ENCODE data around the gene PRSS37. TPM values are rescaled to one million over a fixed set of nuclear protein-coding genes. Genes with fewer than 3 reads are reported as not detected.

The PRSS37 gene
- total RNA-seq, 1 experiment from 2014 or later = not detected

DNA sequence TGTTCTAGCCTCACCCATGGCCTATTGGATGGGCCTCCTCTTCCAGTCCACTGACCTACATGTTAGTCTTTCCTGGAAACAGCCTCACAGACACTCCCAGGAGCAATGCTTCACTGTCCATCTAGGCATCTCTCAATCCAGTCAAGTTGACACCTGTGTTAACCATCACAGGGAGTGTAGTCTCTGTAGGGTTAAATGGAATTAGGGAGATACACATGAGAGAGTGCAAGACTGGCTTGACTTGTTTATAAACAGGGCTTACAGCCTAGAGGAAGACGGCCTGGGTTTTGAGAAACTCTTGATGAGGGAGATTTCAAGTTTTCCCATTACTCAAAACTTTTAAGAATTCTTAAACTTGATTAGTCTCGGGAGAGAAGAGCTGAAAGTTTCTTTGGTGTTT, 18.9 kb upstream of the PRSS37 start:
- CTCF ChIA-PET = no interaction called here
- no peak for TF ChIP-seq ELF1 (IDR thresholded peaks at IDR 0.05; ENCODE audit: borderline replicate concordance, low read depth)
- TF ChIP-seq ZNF274 (IDR thresholded peaks at IDR 0.05; ENCODE audit: low read depth, low read length) = no peak
- TF ChIP-seq CEBPB (IDR thresholded peaks at IDR 0.05; ENCODE audit: low read depth) = no peak
- TF ChIP-seq CBX3 (IDR thresholded peaks at IDR 0.05; ENCODE audit: low read depth) = no peak
- TF ChIP-seq, protein P1, sequence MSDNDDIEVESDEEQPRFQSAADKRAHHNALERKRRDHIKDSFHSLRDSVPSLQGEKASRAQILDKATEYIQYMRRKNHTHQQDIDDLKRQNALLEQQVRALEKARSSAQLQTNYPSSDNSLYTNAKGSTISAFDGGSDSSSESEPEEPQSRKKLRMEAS (IDR thresholded peaks at IDR 0.05) = no peak
- TF ChIP-seq, protein P2, sequence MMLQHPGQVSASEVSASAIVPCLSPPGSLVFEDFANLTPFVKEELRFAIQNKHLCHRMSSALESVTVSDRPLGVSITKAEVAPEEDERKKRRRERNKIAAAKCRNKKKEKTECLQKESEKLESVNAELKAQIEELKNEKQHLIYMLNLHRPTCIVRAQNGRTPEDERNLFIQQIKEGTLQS (IDR thresholded peaks at IDR 0.05) = no peak
- TF ChIP-seq POLR2AphosphoS5 (IDR thresholded peaks at IDR 0.05; ENCODE audit: low read depth, low read length) = no peak
- no peak for TF ChIP-seq EZH2phosphoT487 (IDR thresholded peaks at IDR 0.05; ENCODE audit: borderline replicate concordance)
- TF ChIP-seq SIN3A (IDR thresholded peaks at IDR 0.05; ENCODE audit: low read depth) = no peak
- TF ChIP-seq, protein P3, sequence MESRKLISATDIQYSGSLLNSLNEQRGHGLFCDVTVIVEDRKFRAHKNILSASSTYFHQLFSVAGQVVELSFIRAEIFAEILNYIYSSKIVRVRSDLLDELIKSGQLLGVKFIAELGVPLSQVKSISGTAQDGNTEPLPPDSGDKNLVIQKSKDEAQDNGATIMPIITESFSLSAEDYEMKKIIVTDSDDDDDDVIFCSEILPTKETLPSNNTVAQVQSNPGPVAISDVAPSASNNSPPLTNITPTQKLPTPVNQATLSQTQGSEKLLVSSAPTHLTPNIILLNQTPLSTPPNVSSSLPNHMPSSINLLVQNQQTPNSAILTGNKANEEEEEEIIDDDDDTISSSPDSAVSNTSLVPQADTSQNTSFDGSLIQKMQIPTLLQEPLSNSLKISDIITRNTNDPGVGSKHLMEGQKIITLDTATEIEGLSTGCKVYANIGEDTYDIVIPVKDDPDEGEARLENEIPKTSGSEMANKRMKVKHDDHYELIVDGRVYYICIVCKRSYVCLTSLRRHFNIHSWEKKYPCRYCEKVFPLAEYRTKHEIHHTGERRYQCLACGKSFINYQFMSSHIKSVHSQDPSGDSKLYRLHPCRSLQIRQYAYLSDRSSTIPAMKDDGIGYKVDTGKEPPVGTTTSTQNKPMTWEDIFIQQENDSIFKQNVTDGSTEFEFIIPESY (IDR thresholded peaks at IDR 0.05; ENCODE audit: extremely low read depth, insufficient replicate concordance, low read length) = no peak
- TF ChIP-seq SP1 (IDR thresholded peaks at IDR 0.05; ENCODE audit: low read depth) = no peak
- no peak for TF ChIP-seq EZH2 (IDR thresholded peaks at IDR 0.05)
- no peak for TF ChIP-seq POLR2A (IDR thresholded peaks at IDR 0.05; ENCODE audit: borderline replicate concordance, extremely low read depth, insufficient read depth, insufficient read length)
- TF ChIP-seq FOSL1 (IDR thresholded peaks at IDR 0.05; ENCODE audit: low read depth) = no peak
- TF ChIP-seq EGR1 (IDR thresholded peaks at IDR 0.05; ENCODE audit: low read depth) = no peak
- no peak for TF ChIP-seq TCF7L2 (IDR thresholded peaks at IDR 0.05; ENCODE audit: borderline replicate concordance, extremely low read depth, insufficient read depth, insufficient read length)
- TF ChIP-seq, protein P4, sequence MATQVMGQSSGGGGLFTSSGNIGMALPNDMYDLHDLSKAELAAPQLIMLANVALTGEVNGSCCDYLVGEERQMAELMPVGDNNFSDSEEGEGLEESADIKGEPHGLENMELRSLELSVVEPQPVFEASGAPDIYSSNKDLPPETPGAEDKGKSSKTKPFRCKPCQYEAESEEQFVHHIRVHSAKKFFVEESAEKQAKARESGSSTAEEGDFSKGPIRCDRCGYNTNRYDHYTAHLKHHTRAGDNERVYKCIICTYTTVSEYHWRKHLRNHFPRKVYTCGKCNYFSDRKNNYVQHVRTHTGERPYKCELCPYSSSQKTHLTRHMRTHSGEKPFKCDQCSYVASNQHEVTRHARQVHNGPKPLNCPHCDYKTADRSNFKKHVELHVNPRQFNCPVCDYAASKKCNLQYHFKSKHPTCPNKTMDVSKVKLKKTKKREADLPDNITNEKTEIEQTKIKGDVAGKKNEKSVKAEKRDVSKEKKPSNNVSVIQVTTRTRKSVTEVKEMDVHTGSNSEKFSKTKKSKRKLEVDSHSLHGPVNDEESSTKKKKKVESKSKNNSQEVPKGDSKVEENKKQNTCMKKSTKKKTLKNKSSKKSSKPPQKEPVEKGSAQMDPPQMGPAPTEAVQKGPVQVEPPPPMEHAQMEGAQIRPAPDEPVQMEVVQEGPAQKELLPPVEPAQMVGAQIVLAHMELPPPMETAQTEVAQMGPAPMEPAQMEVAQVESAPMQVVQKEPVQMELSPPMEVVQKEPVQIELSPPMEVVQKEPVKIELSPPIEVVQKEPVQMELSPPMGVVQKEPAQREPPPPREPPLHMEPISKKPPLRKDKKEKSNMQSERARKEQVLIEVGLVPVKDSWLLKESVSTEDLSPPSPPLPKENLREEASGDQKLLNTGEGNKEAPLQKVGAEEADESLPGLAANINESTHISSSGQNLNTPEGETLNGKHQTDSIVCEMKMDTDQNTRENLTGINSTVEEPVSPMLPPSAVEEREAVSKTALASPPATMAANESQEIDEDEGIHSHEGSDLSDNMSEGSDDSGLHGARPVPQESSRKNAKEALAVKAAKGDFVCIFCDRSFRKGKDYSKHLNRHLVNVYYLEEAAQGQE (IDR thresholded peaks at IDR 0.05; ENCODE audit: low read depth) = no peak
- TF ChIP-seq YY1 (IDR thresholded peaks at IDR 0.05; ENCODE audit: extremely low read depth, insufficient replicate concordance, low read depth, low read length) = no peak
- no peak overlapping the region for H3K27ac ChIP-seq (ENCODE audit: low read depth, low read length)
- RAD21 ChIA-PET (ENCODE audit: low non-redundant PET in 1 of 2, low total read pairs in 2 of 2, uncharacterized antibody in 2 of 2, unreplicated experiment in 2 of 2) = no interaction called here
- no peak overlapping the region for H2AFZ ChIP-seq (ENCODE audit: low read depth, low read length, poor library complexity, severe bottlenecking)
- no peaks in the 10 kb centered on the region; a peak in 1 of 4 replicates for H3K36me3 ChIP-seq (ENCODE audit: control insufficient read depth in 1 of 2, insufficient read depth in 2 of 2, low read length in 2 of 2)
- BruUV-seq (replicated peaks) = no TSS peak
- no peaks in the 10 kb centered on the region for H3K27me3 ChIP-seq (ENCODE audit: insufficient read depth, low read length)
- no peaks in the 10 kb centered on the region for H3K9me2 ChIP-seq (ENCODE audit: insufficient read depth)
- intact Hi-C loops (cut with micrococcal nuclease) = no loop called here
- H3K9ac ChIP-seq (ENCODE audit: low read length) = no peak overlapping the region
- POLR2A ChIA-PET = no interaction called here
- no peak overlapping the region for H3K4me2 ChIP-seq (ENCODE audit: low read length)
- no peaks in the 10 kb centered on the region for H4K20me1 ChIP-seq (ENCODE audit: insufficient read depth)
- no peak overlapping the region for H3K4me3 ChIP-seq (replicated peaks in 1 of 2; ENCODE audit: low read depth in 1 of 2, low read length in 2 of 2)
- DNase-seq (ENCODE audit: low read depth, low spot score) = no peak
- no peaks in the 10 kb centered on the region for H3K4me1 ChIP-seq (ENCODE audit: control insufficient read depth in 1 of 2, insufficient read depth in 2 of 2, low read length in 2 of 2)
- no peaks in the 10 kb centered on the region for H3K79me2 ChIP-seq (ENCODE audit: insufficient read depth, low read length)
- no peaks in the 10 kb centered on the region for H3K9me3 ChIP-seq (ENCODE audit: control insufficient read depth in 1 of 2, insufficient read depth in 1 of 2, low read depth in 1 of 2, low read length in 2 of 2)
- ATAC-seq = no peak

All from HCT116 (cell line).